DND-41 (cell line): ENCODE results near the gene PPP1R16B.

Source experiments
- ATAC-seq: fragments of 200-7000 bp; cut with Tn5 transposase; 3 replicates; pipeline ENCODE4 v1.9.1; 2021; ENCODE audit warnings: low read depth; ENCODE audit not compliant: insufficient read depth
- DNase-seq: peaks from one replicate; pipeline ENCODE4 v3.0.0-alpha.2; 2020
- H2AFZ ChIP-seq: 2 replicates; pipeline ENCODE4 v1.6.0; 2012; ENCODE audit warnings: low read depth, low read length
- H3K27ac ChIP-seq: 2 replicates; pipeline ENCODE4 v1.5.1; 2012; ENCODE audit warnings: low read length, inconsistent platforms
- H3K27me3 ChIP-seq: fragments of 200-600 bp; sonication (generic); 2 replicates; pipeline ENCODE4 v1.6.0; 2012; ENCODE audit warnings: low read length, mild to moderate bottlenecking, inconsistent platforms; ENCODE audit not compliant: insufficient read depth, poor library complexity
- H3K36me3 ChIP-seq: 2 replicates; pipeline ENCODE4 v1.5.1; 2012; ENCODE audit warnings: low read length, inconsistent platforms; ENCODE audit not compliant: insufficient read depth
- H3K4me1 ChIP-seq: 2 replicates; pipeline ENCODE4 v1.5.1; 2012; ENCODE audit warnings: mild to moderate bottlenecking, low read length; ENCODE audit not compliant: insufficient read depth
- H3K4me2 ChIP-seq: 2 replicates; pipeline ENCODE4 v1.6.0; 2012; ENCODE audit warnings: mild to moderate bottlenecking, moderate library complexity, low read length, inconsistent platforms; ENCODE audit not compliant: insufficient read depth
- H3K4me3 ChIP-seq, 2 experiments: fragments of 200-600 bp in 1 of 2; shearing (Covaris generic) in 1 of 2; 2 replicates each; pipeline ENCODE4 v1.5.1; 2012 to 2016; ENCODE audit warnings: inconsistent platforms in 2 of 2, low read length in 2 of 2, mild to moderate bottlenecking in 2 of 2, low read depth in 1 of 2, moderate library complexity in 1 of 2
- H3K79me2 ChIP-seq: 2 replicates; pipeline ENCODE4 v1.6.0; 2012; ENCODE audit warnings: low read length, inconsistent platforms; ENCODE audit not compliant: insufficient read depth
- H3K9ac ChIP-seq: 2 replicates; pipeline ENCODE4 v1.6.0; 2012; ENCODE audit warnings: low read depth, mild to moderate bottlenecking, inconsistent platforms, low read length, moderate library complexity
- H3K9me3 ChIP-seq: 2 replicates; pipeline ENCODE4 v1.5.1; 2012; ENCODE audit warnings: low read length, moderate library complexity, mild to moderate bottlenecking, inconsistent platforms; ENCODE audit not compliant: insufficient read depth, severe bottlenecking
- H4K20me1 ChIP-seq: 2 replicates; pipeline ENCODE4 v1.6.0; 2012; ENCODE audit warnings: low read length; ENCODE audit not compliant: insufficient read depth
- EZH2 ChIP-seq: IDR thresholded peaks from 3 replicates; pipeline ENCODE4 v1.6.1; 2012; ENCODE audit warnings: borderline replicate concordance, low read depth, mild to moderate bottlenecking, moderate library complexity, low read length, inconsistent platforms; ENCODE audit not compliant: severe bottlenecking
- TF ChIP-seq, protein P1 (sequence below): IDR thresholded peaks from 2 replicates; pipeline ENCODE4 v1.5.1; 2012; ENCODE audit warnings: borderline replicate concordance, low read length, moderate library complexity, mild to moderate bottlenecking; ENCODE audit not compliant: poor library complexity, severe bottlenecking; ENCODE audit errors: extremely low read depth

PPP1R16B gene

GRCh38 chr20:38827770-38828281, 22.3 kb downstream of the PPP1R16B start:
- no peaks in the 10 kb centered on the region for H3K9me3 ChIP-seq
- no peak for DNase-seq
- ATAC-seq: no peak
- no peak overlapping the region for H3K4me2 ChIP-seq
- no peaks in the 10 kb centered on the region for H3K4me1 ChIP-seq
- no peak overlapping the region for H3K4me3 ChIP-seq
- H3K36me3 ChIP-seq: no peaks in the 10 kb centered on the region
- H4K20me1 ChIP-seq: no peaks in the 10 kb centered on the region
- H2AFZ ChIP-seq: no peak overlapping the region
- H3K27me3 ChIP-seq: no peaks in the 10 kb centered on the region
- H3K27ac ChIP-seq: no peak overlapping the region
- H3K79me2 ChIP-seq: no peaks in the 10 kb centered on the region
- TF ChIP-seq, protein P1, sequence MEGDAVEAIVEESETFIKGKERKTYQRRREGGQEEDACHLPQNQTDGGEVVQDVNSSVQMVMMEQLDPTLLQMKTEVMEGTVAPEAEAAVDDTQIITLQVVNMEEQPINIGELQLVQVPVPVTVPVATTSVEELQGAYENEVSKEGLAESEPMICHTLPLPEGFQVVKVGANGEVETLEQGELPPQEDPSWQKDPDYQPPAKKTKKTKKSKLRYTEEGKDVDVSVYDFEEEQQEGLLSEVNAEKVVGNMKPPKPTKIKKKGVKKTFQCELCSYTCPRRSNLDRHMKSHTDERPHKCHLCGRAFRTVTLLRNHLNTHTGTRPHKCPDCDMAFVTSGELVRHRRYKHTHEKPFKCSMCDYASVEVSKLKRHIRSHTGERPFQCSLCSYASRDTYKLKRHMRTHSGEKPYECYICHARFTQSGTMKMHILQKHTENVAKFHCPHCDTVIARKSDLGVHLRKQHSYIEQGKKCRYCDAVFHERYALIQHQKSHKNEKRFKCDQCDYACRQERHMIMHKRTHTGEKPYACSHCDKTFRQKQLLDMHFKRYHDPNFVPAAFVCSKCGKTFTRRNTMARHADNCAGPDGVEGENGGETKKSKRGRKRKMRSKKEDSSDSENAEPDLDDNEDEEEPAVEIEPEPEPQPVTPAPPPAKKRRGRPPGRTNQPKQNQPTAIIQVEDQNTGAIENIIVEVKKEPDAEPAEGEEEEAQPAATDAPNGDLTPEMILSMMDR: no peak
- no peak overlapping the region for H3K9ac ChIP-seq

GRCh38 chr20:38828514-38829295, 23.2 kb downstream of the PPP1R16B start:
- Histone ChIP-seq H3K4me3 (no peak overlapping the region), H2AFZ (no peak overlapping the region), H4K20me1 (no peaks in the 10 kb centered on the region), H3K36me3 (no peaks in the 10 kb centered on the region), H3K9me3 (no peaks in the 10 kb centered on the region), H3K27me3 (no peaks in the 10 kb centered on the region), H3K4me1 (no peaks in the 10 kb centered on the region), H3K4me2 (no peak overlapping the region), H3K9ac (no peak overlapping the region), H3K27ac (no peak overlapping the region), H3K79me2 (no peaks in the 10 kb centered on the region)
- TF ChIP-seq, protein P1: no peak
- no peak for TF ChIP-seq EZH2
- no peak for ATAC-seq
- DNase-seq: no peak

- no peaks in the 10 kb centered on the region for H4K20me1 ChIP-seq
- H3K4me3 ChIP-seq: no peak overlapping the region
- H2AFZ ChIP-seq: no peak overlapping the region
- DNase-seq (no peak), ATAC-seq (no peak)
- TF ChIP-seq, protein P1: no peak
- TF ChIP-seq EZH2: no peak
- no peak overlapping the region for H3K27ac ChIP-seq
- no peak overlapping the region for H3K4me2 ChIP-seq
- H3K27me3 ChIP-seq: no peaks in the 10 kb centered on the region
- no peak overlapping the region for H3K9ac ChIP-seq
- H3K79me2 ChIP-seq: no peaks in the 10 kb centered on the region
- H3K36me3 ChIP-seq: no peaks in the 10 kb centered on the region
- no peaks in the 10 kb centered on the region for H3K9me3 ChIP-seq
- H3K4me1 ChIP-seq: no peaks in the 10 kb centered on the region
These were observed 23.9 kb downstream of the PPP1R16B start for GRCh38 chr20:38829296-38829875.
